Measurements from ENCODE around the gene EML6.

EML6 gene

DNA sequence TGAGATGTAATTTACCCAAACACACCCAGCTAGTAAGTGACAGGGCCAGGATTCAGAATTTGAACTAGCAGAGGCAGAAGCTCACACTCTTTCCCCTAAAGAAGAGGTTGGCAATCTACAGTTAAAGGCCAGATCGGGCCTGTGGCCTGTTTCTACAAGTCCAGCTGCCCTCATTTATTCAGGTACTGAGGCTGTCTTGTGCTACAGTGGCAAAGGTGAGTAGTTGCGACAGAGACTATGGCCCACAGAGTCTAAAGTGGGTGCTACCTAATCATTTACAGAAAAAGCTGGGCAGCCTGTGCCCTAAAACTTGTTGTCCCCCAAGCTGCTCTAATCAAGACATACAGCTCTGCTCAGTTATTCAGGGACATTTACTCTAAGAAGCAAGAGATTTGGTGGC is 240.0 kb downstream of the EML6 start:
- no peaks in the 10 kb centered on the region for H3K4me1 Mint-ChIP-seq
- H3K4me3 Mint-ChIP-seq, result no peak overlapping the region
- peaks cover 27% of the 10 kb centered on the region for H3K36me3 Mint-ChIP-seq (ENCODE audit: low read depth)
- TF ChIP-seq, protein P1, sequence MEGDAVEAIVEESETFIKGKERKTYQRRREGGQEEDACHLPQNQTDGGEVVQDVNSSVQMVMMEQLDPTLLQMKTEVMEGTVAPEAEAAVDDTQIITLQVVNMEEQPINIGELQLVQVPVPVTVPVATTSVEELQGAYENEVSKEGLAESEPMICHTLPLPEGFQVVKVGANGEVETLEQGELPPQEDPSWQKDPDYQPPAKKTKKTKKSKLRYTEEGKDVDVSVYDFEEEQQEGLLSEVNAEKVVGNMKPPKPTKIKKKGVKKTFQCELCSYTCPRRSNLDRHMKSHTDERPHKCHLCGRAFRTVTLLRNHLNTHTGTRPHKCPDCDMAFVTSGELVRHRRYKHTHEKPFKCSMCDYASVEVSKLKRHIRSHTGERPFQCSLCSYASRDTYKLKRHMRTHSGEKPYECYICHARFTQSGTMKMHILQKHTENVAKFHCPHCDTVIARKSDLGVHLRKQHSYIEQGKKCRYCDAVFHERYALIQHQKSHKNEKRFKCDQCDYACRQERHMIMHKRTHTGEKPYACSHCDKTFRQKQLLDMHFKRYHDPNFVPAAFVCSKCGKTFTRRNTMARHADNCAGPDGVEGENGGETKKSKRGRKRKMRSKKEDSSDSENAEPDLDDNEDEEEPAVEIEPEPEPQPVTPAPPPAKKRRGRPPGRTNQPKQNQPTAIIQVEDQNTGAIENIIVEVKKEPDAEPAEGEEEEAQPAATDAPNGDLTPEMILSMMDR (IDR thresholded peaks at IDR 0.05; ENCODE audit: unreplicated experiment in 3 of 3), result no peak
- no peaks in the 10 kb centered on the region for H3K9me3 Mint-ChIP-seq
- no peaks in the 10 kb centered on the region for H3K27me3 Mint-ChIP-seq (ENCODE audit: low read depth)
- no peak overlapping the region for H3K27ac Mint-ChIP-seq

DNA sequence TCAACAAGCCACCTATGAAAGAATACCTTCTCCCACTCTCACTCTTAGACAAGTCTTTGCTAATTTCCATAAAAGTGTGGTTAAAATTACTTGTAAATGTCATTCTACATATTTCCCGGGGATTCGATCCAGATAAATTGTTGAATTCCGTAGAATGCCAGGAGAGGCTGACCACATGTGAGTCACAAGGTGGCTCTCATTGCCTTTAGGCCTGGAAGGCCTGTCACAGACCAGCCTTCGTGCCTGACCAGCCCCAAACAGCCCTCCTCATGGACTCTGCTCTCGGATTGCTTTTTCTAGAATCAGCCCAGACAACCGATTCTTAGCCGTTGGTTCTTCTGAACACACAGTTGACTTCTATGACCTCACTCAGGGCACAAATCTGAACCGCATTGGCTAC is 240.8 kb downstream of the EML6 start:
- no peaks in the 10 kb centered on the region for H3K27me3 Mint-ChIP-seq (ENCODE audit: low read depth)
- no peak overlapping the region for H3K4me3 Mint-ChIP-seq
- peaks cover 2% of the 10 kb centered on the region for H3K4me1 Mint-ChIP-seq
- H3K27ac Mint-ChIP-seq, result no peak overlapping the region
- no peaks in the 10 kb centered on the region for H3K9me3 Mint-ChIP-seq
- H3K36me3 Mint-ChIP-seq (ENCODE audit: low read depth), result peaks cover 34% of the 10 kb centered on the region
- TF ChIP-seq, protein P1 (IDR thresholded peaks at IDR 0.05; ENCODE audit: unreplicated experiment in 3 of 3), result no peak

DNA sequence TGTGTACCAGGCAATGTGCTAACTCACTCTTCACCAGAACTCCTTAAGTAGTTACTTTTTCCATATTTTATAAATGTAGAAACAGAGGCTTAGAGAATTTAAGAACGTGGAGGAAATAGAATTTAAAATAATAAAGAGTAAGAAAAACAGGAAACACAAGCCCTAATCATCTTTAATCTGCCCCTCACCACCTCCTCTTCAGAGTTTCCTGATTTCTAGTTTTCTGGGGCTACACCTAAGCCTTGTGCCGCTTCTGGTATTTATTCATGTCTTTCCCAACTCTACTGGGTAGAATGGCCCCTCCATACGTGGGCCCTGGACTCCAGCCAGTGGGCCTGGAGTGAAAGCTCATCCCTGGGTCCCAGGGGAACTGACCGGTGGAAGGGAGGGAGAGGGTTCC is 241.4 kb downstream of the EML6 start:
- H3K9me3 Mint-ChIP-seq, result no peaks in the 10 kb centered on the region
- H3K27me3 Mint-ChIP-seq (ENCODE audit: low read depth), result no peaks in the 10 kb centered on the region
- peak overlapping the region in 1 of 3 experiments; percentile 40 for H3K27ac Mint-ChIP-seq
- no peak overlapping the region for H3K4me3 Mint-ChIP-seq
- TF ChIP-seq, protein P1 (IDR thresholded peaks at IDR 0.05; ENCODE audit: unreplicated experiment in 3 of 3), result no peak
- peaks cover 39% of the 10 kb centered on the region for H3K36me3 Mint-ChIP-seq (ENCODE audit: low read depth)
- peaks cover 7% of the 10 kb centered on the region for H3K4me1 Mint-ChIP-seq

DNA sequence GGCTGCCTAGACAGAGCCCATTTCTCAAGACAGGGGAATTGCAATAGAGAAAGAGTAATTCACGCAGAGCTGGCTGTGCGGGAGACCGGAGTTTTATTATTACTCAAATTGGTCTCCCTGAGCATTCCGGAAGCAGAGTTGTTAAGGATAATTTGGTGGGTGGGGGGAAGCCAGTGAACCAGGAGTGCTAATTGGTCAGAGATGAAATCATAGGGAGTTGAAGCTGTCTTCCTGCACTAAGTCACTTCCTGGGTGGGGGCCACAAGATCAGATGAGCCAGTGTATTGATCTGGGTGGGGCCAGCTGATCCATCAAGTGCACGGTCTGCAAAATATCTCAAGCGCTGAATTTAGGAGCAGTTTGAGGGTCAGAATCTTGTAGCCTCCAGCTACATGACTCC is 242.0 kb downstream of the EML6 start:
- no peaks in the 10 kb centered on the region for H3K9me3 Mint-ChIP-seq
- H3K4me3 Mint-ChIP-seq, result no peak overlapping the region
- peak overlapping the region in 1 of 3 experiments; percentile 40 for H3K27ac Mint-ChIP-seq
- peaks cover 45% of the 10 kb centered on the region for H3K36me3 Mint-ChIP-seq (ENCODE audit: low read depth)
- no peaks in the 10 kb centered on the region for H3K27me3 Mint-ChIP-seq (ENCODE audit: low read depth)
- TF ChIP-seq, protein P1 (IDR thresholded peaks at IDR 0.05; ENCODE audit: unreplicated experiment in 3 of 3), result no peak
- peaks cover 12% of the 10 kb centered on the region for H3K4me1 Mint-ChIP-seq

DNA sequence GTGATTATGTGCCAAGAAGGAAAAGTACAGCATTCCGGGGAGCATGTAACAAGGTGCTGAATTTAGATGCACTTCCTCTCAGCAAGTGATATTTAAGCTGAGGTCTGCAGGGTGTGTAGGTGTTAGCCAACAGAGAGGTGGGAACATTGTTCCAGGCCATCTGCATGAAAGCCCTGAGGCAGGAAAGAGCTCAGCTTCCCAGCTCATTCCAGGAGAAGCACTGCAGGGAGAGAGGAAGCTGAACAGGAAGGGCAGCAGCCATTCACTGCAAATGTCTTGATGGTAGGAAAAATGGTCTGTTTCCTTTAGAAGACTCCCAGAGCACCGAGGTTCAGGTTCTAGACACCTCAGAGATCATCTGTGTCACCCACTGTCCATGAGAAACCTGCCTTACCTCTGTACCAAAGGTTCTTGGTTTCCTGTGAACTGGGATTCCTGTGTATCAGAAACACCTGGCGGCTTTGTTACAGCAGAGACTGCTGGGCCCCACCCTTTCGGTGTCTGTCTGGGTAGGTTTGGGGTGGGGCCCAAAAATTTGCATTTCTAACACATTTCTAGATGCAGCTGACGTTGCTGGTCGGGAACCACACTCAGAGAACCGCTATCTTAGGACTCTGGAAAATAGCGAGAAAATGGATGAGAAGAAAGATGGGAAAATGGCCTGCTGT is 242.8 kb downstream of the EML6 start:
- TF ChIP-seq, protein P1 (IDR thresholded peaks at IDR 0.05; ENCODE audit: unreplicated experiment in 3 of 3), result no peak
- Mint-ChIP-seq H3K4me3 (no peak overlapping the region), H3K9me3 (no peaks in the 10 kb centered on the region), H3K27ac (peak overlapping the region in 2 of 3 experiments; percentile 24 to 40), H3K36me3 (ENCODE audit: low read depth) (peaks cover 51% of the 10 kb centered on the region), H3K4me1 (peaks cover 12% of the 10 kb centered on the region), H3K27me3 (ENCODE audit: low read depth) (no peaks in the 10 kb centered on the region)

DNA sequence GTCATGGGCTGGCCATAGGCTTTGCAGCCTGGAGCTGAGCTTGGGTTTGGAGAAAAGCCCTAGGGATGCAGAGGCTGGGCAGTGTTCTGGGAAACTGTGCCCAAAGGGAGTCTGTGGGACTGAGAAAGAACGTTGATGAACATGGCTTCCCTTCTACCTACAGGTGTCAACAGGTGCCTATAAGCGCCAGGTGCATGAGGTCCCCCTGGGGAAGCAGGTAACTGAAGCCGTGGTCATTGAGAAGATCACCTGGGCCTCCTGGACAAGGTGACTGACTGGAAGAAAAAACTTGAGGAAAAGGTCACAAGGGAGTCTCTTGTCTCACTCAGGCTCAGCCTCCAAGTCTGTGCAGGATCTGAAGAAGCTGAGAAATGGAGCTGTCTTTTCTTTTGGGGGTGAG is 243.4 kb downstream of the EML6 start:
- no peaks in the 10 kb centered on the region for H3K27me3 Mint-ChIP-seq (ENCODE audit: low read depth)
- TF ChIP-seq, protein P1 (IDR thresholded peaks at IDR 0.05; ENCODE audit: unreplicated experiment in 3 of 3), result no peak
- peaks cover 55% of the 10 kb centered on the region for H3K36me3 Mint-ChIP-seq (ENCODE audit: low read depth)
- no peak overlapping the region for H3K4me3 Mint-ChIP-seq
- peak overlapping the region in 1 of 3 experiments; percentile 40 for H3K27ac Mint-ChIP-seq
- H3K4me1 Mint-ChIP-seq, result peaks cover 12% of the 10 kb centered on the region
- no peaks in the 10 kb centered on the region for H3K9me3 Mint-ChIP-seq

Measured in nephron (organoid).